ENCODE results near the gene ACOXL.

ACOXL gene

DNA sequence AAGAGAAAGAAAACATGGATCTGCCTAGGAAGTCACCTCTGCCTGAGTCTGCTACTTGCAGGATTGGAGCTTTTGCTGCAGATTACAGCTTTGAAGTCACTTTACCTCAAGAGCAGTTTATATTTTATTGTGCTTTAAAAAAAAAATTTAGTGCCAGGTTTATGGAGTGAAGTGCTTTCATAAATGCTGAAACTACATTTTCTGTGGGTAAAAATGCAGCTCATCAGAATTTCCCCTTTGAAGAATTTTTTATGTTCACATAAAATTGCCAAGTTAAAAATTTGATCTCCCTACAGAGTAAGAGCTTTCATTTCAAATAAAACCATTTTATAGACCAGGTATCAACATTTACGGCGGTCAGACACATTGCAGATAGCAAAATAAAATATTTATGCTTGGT, 413.6 kb downstream of the ACOXL start:
- Mint-ChIP-seq H3K27ac (no peak overlapping the region), H3K36me3 (peaks cover 62% of the 10 kb centered on the region), H3K9me3 (no peaks in the 10 kb centered on the region), H3K4me3 (no peak overlapping the region), H3K4me1 (peaks cover 33% of the 10 kb centered on the region), H3K27me3 (no peaks in the 10 kb centered on the region)
- ATAC-seq, result no peak

DNA sequence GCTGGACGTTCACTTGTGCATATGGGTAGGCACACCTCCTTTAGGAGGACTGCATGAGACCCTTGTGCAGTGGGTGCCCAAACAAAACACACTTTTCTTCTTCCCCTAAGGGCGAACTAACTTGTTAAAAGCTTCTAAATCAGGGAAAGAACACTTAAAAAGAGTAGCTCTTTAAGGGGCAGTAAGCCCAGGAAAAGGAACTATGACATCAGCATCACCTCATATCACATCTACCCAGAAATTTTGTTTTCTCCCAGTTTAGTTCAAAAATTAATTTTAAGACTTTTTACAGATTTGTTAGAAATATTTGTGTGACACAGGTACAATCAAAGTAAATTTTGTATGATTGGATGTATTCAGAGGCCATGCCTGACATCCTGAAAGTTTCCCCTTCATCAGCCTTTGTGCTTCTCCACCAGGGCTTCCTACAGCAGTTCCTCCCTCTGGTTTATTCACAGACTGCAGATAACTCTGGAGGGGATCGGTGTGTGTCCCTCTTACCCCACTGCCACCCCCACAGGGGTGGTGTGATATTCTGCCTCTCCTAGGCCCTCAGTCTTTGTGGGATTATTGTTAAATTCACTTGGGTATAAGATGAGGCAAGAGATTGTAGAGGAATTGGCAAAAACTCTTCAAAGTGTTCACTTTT, 416.0 kb downstream of the ACOXL start:
- Mint-ChIP-seq H3K9me3 (no peaks in the 10 kb centered on the region), H3K27ac (peak overlapping the region; percentile 1), H3K4me1 (peaks cover 36% of the 10 kb centered on the region), H3K4me3 (no peak overlapping the region), H3K27me3 (no peaks in the 10 kb centered on the region), H3K36me3 (peaks cover 73% of the 10 kb centered on the region)
- no peak for ATAC-seq

DNA sequence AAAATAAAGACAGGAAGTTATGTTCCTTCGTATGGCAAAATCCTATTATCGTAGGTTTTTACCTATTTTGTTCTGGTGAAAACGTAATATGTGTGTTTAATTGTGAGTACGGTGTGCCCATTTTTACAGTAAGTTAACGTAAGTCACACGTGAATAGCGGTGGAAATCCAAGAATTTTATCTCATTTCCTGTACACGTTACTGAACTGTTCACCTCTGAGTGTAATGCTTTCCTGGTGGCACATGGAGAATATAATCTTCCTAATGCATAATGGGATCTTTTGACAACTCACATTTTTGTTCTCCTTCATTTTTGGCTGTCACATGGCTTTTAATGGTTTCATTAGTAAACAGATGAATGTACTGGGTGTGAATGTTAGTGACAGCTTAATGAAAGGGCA, 416.6 kb downstream of the ACOXL start:
- H3K36me3 Mint-ChIP-seq, result peaks cover 74% of the 10 kb centered on the region
- H3K4me3 Mint-ChIP-seq, result no peak overlapping the region
- H3K4me1 Mint-ChIP-seq, result peaks cover 35% of the 10 kb centered on the region
- H3K27me3 Mint-ChIP-seq, result no peaks in the 10 kb centered on the region
- ATAC-seq, result no peak
- H3K9me3 Mint-ChIP-seq, result no peaks in the 10 kb centered on the region
- peak overlapping the region; percentile 1 for H3K27ac Mint-ChIP-seq

DNA sequence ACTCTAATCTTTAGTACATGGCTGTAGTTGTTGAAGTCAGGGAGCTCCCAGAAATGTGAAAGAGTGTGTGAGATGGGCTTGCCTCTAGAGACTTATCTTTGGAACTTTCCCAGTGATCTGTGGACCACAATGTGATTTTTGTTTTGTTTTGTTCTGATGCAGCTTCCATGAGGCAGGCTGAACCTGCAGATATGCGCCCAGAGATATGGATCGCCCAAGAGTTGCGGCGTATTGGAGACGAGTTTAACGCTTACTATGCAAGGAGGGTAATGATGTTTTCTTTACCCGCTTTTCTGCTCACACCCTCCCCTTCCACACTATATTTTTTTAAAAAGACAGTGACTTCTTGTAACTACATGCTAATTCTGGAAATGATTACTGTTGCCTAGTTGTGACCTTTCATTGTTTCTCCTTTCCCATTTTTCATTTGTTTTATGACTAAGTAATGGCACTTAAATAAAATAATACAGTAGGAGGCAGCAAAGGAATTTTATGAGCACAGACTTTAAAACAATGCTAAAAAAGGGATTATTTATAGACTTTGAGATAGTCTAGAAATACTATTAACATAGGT, 417.6 kb downstream of the ACOXL start:
- Mint-ChIP-seq H3K4me3 (no peak overlapping the region), H3K27ac (peak overlapping the region; percentile 27), H3K4me1 (peaks cover 35% of the 10 kb centered on the region), H3K9me3 (no peaks in the 10 kb centered on the region), H3K36me3 (peaks cover 74% of the 10 kb centered on the region), H3K27me3 (no peaks in the 10 kb centered on the region)
- no peak for ATAC-seq

DNA sequence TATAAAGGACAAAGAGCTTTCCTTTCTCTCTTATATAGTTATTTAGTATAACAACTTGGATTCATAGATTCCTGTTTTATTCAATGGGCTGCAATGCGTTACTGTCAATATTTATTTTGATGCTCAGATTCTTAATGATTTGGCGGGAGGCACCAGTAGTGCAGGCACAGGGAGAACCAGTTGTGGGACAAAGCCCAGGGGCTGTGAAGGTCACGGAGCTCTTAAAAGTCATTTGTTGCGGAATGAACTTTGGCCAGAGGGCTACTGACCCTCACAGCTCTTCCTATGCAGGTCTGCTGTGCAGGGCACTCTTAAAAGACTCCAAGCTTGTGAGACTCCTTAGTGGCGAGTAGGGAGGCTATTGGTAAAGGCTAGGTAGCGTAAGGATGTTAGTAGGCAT, 422.4 kb downstream of the ACOXL start:
- no peaks in the 10 kb centered on the region for H3K27me3 Mint-ChIP-seq
- peaks cover 65% of the 10 kb centered on the region for H3K4me1 Mint-ChIP-seq
- no peaks in the 10 kb centered on the region for H3K9me3 Mint-ChIP-seq
- no peak overlapping the region for H3K4me3 Mint-ChIP-seq
- H3K36me3 Mint-ChIP-seq, result peaks cover 70% of the 10 kb centered on the region
- ATAC-seq, result no peak
- H3K27ac Mint-ChIP-seq, result peak overlapping the region; percentile 71

DNA sequence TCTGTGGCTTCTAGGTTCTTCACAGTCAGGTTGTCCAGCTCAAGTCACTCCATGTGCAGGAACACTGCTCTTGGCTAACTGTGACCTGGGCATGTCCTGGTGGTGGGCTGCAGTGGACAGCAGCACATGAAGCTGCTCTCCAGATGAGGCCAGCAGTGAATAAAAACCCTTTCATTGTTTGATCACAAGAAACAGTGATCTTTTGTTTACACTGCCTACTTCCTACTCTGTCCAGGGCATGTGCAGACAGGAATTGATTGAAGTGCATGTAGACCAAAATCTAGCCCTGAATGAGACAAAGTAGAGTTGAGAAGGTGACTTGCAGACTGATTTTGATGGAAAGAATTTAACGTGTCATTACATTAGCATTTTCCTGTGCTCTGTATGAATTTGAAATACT, 423.2 kb downstream of the ACOXL start:
- Mint-ChIP-seq H3K4me1 (peaks cover 67% of the 10 kb centered on the region), H3K27me3 (no peaks in the 10 kb centered on the region), H3K27ac (peak overlapping the region; percentile 71), H3K4me3 (no peak overlapping the region), H3K9me3 (no peaks in the 10 kb centered on the region), H3K36me3 (peaks cover 69% of the 10 kb centered on the region)
- ATAC-seq, result no peak

DNA sequence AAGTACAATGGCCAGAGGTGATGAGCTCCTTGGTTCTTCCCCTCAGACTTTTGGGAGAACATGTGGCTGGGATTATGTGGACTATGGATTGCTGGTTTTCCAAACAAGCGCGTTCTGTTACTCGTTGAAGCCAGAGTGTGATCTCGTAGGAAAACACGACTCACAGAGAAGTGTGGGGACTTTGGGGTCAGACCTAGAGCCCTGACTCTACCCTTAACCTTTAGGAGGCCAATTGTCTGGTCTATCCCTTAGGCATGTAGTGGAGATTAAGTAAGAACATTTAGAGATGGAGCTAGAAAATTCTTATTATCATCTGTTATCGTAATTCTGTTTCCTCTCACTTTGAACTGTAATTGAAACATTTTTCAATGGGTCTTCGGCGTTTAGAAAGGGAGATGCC, 424.2 kb downstream of the ACOXL start:
- Mint-ChIP-seq H3K4me1 (peaks cover 63% of the 10 kb centered on the region), H3K36me3 (peaks cover 69% of the 10 kb centered on the region), H3K4me3 (peak overlapping the region; percentile 38), H3K27me3 (no peaks in the 10 kb centered on the region), H3K27ac (peak overlapping the region; percentile 71), H3K9me3 (no peaks in the 10 kb centered on the region)
- ATAC-seq, result no peak

DNA sequence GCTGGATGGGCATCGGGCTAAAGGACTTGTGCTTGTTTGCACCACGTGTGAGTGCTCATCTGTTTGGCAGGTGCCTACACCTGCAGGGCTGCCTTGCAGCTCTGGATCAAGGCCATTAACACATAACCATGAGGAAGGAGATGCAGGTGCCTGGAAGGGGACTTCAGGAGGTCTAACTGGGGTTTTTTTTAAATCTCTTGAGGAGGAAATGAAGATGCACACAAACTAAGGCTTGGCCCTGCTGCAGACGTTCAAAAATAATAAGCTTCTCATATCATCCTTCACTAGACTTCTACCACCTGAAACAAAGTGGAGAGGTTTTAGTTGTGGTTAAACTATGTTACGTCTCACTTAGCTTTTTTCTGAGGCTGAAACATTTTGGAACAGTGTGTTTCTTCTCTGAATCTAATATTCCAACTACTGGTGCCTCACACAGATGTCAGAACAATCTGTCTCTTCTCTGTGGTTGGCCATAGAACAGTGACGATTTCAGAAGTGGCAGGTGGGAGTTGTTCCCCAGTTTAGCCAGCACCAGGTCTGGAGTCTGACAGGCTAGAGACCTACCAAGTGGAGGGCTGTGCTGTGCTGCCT, 424.8 kb downstream of the ACOXL start:
- peaks cover 57% of the 10 kb centered on the region for H3K4me1 Mint-ChIP-seq
- H3K27me3 Mint-ChIP-seq, result no peaks in the 10 kb centered on the region
- ATAC-seq, result peak; percentile 88
- peak overlapping the region; percentile 38 for H3K4me3 Mint-ChIP-seq
- no peaks in the 10 kb centered on the region for H3K9me3 Mint-ChIP-seq
- H3K36me3 Mint-ChIP-seq, result peaks cover 69% of the 10 kb centered on the region
- peak overlapping the region; percentile 71 for H3K27ac Mint-ChIP-seq

DNA sequence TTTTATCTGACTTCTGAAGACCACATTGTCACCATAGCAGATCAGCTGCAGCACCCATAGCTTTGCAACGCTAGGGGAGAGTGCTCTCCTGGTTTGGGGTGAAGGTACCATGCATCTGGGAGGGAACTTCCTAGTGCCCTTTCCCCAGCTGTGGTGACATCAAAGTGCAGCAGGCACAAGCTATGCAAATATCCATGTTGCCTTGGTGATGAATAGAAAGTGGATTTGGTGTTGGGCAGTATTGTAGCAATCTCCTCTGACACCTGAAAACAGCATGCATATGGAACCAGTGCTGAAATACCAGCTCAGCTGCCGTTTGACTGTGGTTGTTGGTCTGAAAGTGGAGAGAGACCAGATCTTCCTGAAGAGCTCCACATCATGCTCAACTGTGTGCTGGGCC, 425.4 kb downstream of the ACOXL start:
- peaks cover 69% of the 10 kb centered on the region for H3K36me3 Mint-ChIP-seq
- peaks cover 61% of the 10 kb centered on the region for H3K4me1 Mint-ChIP-seq
- ATAC-seq, result peak; percentile 82

DNA sequence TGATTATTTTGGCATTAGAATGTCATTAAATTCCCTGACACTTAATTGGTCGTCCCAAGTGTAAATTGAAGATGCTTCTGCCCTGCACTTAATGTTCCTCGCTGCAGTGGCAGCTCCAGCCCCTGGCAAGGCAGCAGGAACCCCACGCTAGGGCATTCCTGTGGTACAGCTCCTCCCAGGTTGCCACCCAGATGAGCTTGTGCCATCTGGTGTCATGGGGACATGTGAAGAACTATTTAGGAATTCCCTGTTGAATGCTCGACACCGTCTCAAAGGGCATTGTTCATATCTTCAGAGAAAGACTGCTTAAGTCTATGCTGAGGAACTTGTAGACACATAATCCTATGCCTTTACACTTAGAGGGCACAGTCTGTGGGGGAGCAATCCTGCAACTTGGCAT, 427.3 kb downstream of the ACOXL start:
- H3K9me3 Mint-ChIP-seq, result no peaks in the 10 kb centered on the region
- H3K36me3 Mint-ChIP-seq, result peaks cover 64% of the 10 kb centered on the region
- no peak for ATAC-seq
- peaks cover 66% of the 10 kb centered on the region for H3K4me1 Mint-ChIP-seq
- H3K27ac Mint-ChIP-seq, result peak overlapping the region; percentile 18
- no peak overlapping the region for H3K4me3 Mint-ChIP-seq
- no peaks in the 10 kb centered on the region for H3K27me3 Mint-ChIP-seq

More for the DNA sequence above, 425.4 kb downstream of the ACOXL start:
- H3K27ac Mint-ChIP-seq, result peak overlapping the region; percentile 71
- H3K4me3 Mint-ChIP-seq, result peak overlapping the region; percentile 38
- H3K27me3 Mint-ChIP-seq, result no peaks in the 10 kb centered on the region
- no peaks in the 10 kb centered on the region for H3K9me3 Mint-ChIP-seq

DNA sequence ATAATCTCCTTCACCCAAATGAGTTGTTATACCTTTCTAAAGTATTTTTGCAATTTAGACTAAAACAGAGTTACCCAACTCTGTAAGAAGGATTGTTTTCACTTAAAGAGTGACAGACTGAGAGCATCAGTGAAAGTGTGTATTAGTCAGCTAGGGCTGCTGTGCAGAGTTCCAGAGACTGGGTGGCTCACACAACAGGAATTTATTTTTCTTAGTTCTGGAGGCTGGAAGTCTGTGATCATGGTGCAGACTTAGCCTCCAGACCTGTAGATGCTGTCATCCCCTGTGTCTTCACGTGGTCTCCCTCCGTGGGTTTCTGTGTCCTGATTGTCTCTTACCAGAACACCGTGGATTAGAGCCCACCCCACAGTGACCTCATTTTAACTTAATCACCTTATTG, 428.4 kb downstream of the ACOXL start:
- Mint-ChIP-seq H3K27ac (peak overlapping the region; percentile 18), H3K4me3 (no peak overlapping the region), H3K36me3 (peaks cover 63% of the 10 kb centered on the region), H3K4me1 (peaks cover 59% of the 10 kb centered on the region), H3K9me3 (no peaks in the 10 kb centered on the region), H3K27me3 (no peaks in the 10 kb centered on the region)
- ATAC-seq, result no peak

DNA sequence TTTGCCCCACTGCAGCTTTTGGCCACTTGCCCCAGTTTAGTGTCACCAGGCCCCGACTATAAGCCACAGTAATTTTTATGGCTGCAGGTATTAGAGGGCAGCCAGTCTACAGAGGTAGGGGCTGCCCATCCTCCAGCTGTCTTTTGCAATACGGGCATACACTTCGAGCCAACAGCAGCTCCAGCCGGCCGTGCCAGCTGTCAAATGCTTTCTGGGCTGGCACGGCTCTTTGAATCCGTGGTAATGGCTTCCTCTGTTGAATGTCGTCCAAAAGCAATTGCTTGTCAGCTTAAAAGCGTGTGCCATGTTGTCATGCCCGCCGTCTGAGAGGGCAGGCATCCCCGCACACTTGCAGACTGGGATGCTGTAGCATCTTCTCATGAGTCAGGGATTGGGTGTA, 429.6 kb downstream of the ACOXL start:
- Mint-ChIP-seq H3K4me1 (peaks cover 48% of the 10 kb centered on the region), H3K4me3 (no peak overlapping the region), H3K36me3 (peaks cover 59% of the 10 kb centered on the region), H3K27ac (no peak overlapping the region), H3K9me3 (no peaks in the 10 kb centered on the region), H3K27me3 (no peaks in the 10 kb centered on the region)
- no peak for ATAC-seq

DNA sequence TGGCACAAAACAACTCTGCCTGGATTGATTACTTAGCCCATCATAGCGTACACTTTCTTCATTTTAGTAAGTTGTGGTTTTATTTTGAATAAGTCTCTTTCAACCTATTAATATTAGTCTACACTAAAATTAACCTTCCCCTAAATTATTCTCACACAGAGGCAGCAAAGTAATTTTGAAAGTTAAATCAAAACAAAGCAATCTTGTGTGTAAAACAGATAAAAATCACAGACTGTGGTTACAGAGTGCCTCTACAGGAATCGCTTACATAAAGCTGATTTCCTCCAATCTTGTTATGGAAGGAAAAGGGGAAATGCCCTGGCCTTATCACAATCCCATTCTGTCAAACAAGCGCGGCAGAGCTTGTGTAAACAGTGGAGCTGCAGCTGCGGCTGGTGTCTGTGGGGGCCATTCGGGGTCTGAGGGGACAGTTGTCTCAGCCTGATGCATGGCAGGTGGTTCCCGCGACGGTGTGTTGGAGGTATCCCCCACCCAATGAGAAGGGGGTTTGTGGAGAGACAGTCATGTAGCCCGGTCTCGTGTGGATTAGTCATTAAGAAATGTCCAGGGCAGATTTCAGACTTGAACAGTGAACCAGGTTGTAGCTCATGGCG, 430.5 kb downstream of the ACOXL start:
- Mint-ChIP-seq H3K9me3 (no peaks in the 10 kb centered on the region), H3K4me3 (no peak overlapping the region), H3K4me1 (peaks cover 48% of the 10 kb centered on the region), H3K27ac (peak overlapping the region; percentile 49), H3K36me3 (peaks cover 68% of the 10 kb centered on the region), H3K27me3 (no peaks in the 10 kb centered on the region)
- ATAC-seq, result no peak

DNA sequence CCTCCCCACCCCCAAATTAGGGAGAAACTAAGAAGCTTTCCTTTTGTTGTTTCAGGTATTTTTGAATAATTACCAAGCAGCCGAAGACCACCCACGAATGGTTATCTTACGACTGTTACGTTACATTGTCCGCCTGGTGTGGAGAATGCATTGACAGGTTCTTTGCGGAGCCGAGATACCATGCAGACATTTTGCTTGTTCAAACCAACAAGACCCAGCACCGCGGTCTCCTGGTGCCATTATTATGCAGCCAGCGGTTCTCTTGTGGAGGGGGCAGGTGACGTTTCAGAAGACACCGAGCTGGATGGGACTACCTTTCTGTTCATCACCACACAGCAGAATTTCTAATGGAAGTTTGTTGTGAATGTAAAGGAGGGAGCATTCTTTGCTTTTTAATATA, 431.7 kb downstream of the ACOXL start:
- H3K27me3 Mint-ChIP-seq, result no peaks in the 10 kb centered on the region
- H3K27ac Mint-ChIP-seq, result no peak overlapping the region
- no peak overlapping the region for H3K4me3 Mint-ChIP-seq
- no peak for ATAC-seq
- no peaks in the 10 kb centered on the region for H3K9me3 Mint-ChIP-seq
- peaks cover 46% of the 10 kb centered on the region for H3K4me1 Mint-ChIP-seq
- peaks cover 63% of the 10 kb centered on the region for H3K36me3 Mint-ChIP-seq

DNA sequence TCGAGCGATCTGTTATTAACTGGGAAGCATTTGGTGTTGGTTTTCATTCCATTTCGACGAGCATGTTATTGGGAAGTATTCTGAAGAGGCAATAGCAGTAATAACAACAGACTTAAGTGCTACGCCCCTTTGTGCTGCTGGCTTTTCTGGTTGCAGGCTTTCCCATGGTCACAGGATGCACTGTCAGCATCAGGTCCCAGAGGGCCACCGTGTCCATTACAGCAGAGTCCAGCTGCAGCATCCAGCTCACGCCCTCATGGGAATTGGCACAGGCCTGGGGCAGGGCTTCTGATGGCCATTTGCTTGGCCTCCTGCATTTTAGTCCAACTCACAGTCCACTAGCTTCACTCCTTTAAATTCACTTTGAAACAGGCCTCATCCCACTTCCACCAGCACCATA, 432.7 kb downstream of the ACOXL start:
- Mint-ChIP-seq H3K9me3 (no peaks in the 10 kb centered on the region), H3K36me3 (peaks cover 57% of the 10 kb centered on the region)
- no peak for ATAC-seq

DNA sequence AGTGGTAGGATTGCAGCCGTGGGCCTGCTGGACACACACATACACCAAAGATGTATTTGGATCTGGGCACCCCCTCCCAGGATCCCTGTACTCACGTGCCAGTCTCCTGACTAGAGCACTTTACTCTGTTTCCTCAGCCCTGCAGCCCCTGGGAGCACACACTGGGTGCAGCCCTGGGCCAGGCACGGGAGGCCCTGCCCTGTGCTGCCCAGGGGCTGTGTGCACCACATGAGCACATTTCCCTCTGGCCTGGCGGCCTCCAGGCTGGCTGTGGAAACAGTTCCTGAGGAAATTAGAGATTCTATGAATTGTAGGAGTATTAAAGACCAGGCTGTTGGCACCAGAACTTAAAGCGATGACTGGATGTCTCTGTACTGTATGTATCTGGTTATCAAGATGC, 433.7 kb downstream of the ACOXL start:
- H3K27ac Mint-ChIP-seq, result no peak overlapping the region
- H3K4me3 Mint-ChIP-seq, result no peak overlapping the region
- no peaks in the 10 kb centered on the region for H3K27me3 Mint-ChIP-seq
- ATAC-seq, result no peak
- peaks cover 47% of the 10 kb centered on the region for H3K36me3 Mint-ChIP-seq
- peaks cover 45% of the 10 kb centered on the region for H3K4me1 Mint-ChIP-seq
- no peaks in the 10 kb centered on the region for H3K9me3 Mint-ChIP-seq

More for the DNA sequence above, 432.7 kb downstream of the ACOXL start:
- peaks cover 48% of the 10 kb centered on the region for H3K4me1 Mint-ChIP-seq
- no peak overlapping the region for H3K27ac Mint-ChIP-seq
- no peaks in the 10 kb centered on the region for H3K27me3 Mint-ChIP-seq
- H3K4me3 Mint-ChIP-seq, result no peak overlapping the region
